Measurements from ENCODE around the gene ABHD5. TPM values are rescaled to one million over a fixed set of nuclear protein-coding genes. Genes with fewer than 3 reads are reported as not detected.

Gene ABHD5
- 13.2 and 24.1 TPM in 2 replicates for total RNA-seq

DNA sequence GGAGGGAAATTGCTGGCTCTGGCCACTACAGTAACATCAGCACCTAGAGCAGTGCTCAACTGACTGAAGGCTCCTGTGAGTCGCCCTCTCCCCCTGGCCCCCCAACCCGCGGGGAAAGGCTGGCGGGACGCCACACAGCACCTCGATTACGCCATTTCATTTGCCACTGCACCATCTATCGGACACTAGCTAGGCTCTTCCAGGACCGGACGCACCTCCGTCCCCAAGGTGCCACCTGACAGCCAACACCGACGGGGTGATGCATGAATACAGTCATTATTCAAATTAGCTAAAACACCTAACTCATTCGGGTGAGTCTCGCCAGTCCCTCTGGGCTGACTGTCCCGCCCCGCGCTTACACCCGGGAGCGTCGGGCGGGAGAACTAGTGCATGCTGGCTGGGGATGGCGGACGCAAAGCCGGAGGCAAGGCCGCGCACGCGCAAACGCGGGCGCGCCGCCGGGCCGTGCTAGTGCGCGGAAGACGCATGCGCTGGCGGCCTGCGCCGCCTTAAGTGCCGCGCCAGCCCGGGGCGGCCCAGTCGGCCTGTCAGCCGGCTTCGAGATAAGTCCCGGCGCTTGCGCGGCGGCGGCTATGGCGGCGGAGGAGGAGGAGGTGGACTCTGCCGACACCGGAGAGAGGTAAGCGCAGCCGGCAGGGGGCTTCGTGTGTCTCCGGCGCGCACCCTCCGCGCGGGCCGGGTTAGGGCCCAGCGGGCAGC is at the start of gene ABHD5:
Gene ABHD5 (plus strand): TSS at position 539 of the 720 bp plus-strand sequence. CDS start 55 bp downstream, at position 594.

Other genes with a start within 250 kb of the ABHD5 start
- gene ANO10, start 68.9 kb upstream of the ABHD5 start, total RNA-seq = 32.7 and 39.0 TPM in 2 replicates